Stimulated activated naive CD8-positive, alpha-beta T cell treated with anti-CD3 and anti-CD28 coated beads, Interleukin-15, Interleukin-2, amounts not matched to agents 100 U/mL and 50 U/mL, for 24 hours (primary cell): ENCODE measurements around the gene INAVA.

Experiments used
- ATAC-seq: fragments of 150-1000 bp; cut with Tn5 transposase; one replicate; pipeline ENCODE4 v1.10.0; 2021
- DNase-seq: peaks from one replicate; pipeline ENCODE4 v3.0.0; 2021

INAVA gene, protein sequence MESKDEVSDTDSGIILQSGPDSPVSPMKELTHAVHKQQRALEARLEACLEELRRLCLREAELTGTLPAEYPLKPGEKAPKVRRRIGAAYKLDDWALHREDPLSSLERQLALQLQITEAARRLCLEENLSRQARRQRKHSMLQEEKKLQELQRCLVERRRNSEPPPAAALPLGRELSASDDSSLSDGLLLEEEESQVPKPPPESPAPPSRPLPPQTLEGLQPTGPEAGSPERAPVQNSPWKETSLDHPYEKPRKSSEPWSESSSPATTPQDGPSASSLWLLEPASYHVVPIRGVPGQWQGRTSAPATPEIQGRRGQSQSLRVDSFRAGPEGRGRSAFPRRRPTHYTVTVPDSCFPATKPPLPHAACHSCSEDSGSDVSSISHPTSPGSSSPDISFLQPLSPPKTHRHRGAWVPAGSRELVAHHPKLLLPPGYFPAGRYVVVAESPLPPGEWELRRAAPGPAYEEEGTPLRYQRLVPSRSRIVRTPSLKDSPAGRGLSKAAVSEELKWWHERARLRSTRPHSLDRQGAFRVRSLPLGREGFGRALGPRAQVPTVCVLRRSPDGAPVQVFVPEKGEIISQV

GRCh38 chr1:200894712-200895442 is at the start of gene INAVA:
Gene INAVA (plus strand): TSS chr1:200894900. CDS start chr1:200898401, 3,501 bp downstream.
- no peak for ATAC-seq
- no peak for DNase-seq

- DNase-seq: no peak
- no peak for ATAC-seq
These were observed 49.3 kb upstream of the INAVA start for GRCh38 chr1:200845360-200845759.

DNA sequence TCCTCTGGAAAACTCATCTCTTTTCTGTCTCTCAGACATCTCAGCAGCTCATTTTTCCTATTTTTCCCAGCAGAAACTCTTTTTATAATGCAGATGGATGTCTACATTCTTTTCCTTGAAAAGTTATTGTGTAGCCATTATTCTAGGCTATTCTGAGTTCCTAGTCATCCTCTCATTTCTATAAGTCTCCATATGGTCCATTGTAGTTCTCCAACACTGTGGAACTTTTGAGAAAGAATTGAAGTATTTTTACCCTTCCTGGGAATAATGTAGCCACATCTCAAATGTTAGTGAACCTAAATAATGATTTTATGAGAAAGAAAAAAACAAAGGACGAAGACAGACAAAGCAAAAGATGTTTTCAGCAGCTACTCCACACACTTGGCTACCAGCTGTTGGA is 48.3 kb upstream of the INAVA start:
- ATAC-seq (no peak), DNase-seq (no peak)

- DNase-seq: no peak
- no peak for ATAC-seq
These were observed 45.3 kb upstream of the INAVA start for GRCh38 chr1:200849430-200849829.

GRCh38 chr1:200850554-200850953 is 44.1 kb upstream of the INAVA start:
- DNase-seq (no peak), ATAC-seq (no peak)

GRCh38 chr1:200856716-200857357 is 37.9 kb upstream of the INAVA start:
- ATAC-seq (peak; percentile 52), DNase-seq (no peak)

DNA sequence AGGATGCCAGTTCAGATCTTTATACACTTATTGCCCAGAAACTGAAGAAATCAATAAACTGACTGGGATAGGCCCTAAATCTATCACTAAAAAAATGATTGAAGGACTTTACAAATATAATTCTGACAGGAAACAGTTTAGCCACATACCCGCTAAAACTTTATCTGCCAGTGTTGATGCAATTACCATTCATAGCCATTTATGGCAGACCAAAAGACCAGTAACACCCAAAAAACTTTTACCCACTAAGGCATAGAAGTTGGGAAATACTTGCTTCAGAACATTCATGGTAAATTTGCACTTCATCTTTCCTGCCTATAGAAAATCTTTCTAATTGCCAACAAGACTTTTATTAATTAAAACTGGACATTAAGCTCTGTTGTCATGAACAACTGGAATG is 36.9 kb upstream of the INAVA start:
- ATAC-seq (no peak), DNase-seq (no peak)

DNA sequence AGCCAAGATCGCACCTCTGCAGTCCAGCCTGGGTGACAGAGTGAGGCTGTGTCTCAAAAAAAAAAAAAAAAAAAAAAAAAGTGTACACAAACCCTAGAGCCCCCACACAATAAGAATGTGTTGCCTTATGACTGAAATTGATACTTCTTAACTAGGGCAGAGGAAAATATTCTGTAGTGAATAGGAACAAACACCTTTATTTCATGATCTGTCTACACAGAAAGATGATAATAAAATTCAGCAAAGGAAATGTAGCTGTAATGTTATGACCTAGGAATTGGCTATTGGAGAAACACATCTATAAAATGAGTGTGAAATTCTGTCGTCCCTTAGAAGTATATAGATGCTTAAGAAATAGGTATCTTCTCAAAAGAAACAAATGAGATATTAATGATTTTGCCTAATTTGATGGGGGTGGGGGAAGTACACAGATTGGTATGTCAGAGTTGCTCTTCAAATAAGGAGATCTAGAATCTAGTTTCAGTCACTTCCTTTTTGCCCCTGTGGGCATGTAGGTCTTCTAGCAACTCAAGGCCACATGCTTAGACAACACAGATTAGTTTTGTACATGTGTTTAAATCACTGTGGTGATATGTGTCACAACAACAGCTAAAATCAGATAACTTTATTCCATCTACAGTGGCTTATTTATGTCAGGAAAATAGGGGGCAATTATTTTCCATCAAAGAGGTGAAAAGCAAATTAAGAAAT is 32.6 kb upstream of the INAVA start:
- DNase-seq: no peak
- ATAC-seq: peak; percentile 19

GRCh38 chr1:200862713-200863415 is 31.8 kb upstream of the INAVA start:
- DNase-seq: no peak

GRCh38 chr1:200866116-200866515 is 28.6 kb upstream of the INAVA start:
- ATAC-seq: no peak
- DNase-seq: no peak

More at GRCh38 chr1:200862713-200863415, 31.8 kb upstream of the INAVA start:
- ATAC-seq: no peak

DNA sequence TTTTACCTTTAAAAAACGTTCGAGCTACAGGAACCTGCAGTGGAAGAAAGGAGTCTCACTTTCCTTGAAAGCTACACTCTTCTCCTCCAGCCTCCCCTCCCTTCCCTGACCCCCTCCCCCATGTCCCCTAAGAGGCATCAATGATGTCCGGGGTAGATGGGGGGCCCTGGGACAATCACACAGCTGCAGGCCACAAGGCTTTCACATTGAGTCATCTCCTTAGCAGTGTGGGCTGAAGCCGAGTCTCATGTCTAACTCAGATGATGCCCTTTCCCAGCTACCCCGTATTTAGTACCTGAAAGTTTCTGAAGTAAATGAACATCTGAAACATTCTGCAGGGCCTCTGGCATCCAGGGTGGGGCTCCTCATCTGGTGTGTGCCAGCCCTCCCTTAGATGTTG is 28.2 kb upstream of the INAVA start:
- ATAC-seq: peak; percentile 93
- peak; percentile 73 for DNase-seq

DNA sequence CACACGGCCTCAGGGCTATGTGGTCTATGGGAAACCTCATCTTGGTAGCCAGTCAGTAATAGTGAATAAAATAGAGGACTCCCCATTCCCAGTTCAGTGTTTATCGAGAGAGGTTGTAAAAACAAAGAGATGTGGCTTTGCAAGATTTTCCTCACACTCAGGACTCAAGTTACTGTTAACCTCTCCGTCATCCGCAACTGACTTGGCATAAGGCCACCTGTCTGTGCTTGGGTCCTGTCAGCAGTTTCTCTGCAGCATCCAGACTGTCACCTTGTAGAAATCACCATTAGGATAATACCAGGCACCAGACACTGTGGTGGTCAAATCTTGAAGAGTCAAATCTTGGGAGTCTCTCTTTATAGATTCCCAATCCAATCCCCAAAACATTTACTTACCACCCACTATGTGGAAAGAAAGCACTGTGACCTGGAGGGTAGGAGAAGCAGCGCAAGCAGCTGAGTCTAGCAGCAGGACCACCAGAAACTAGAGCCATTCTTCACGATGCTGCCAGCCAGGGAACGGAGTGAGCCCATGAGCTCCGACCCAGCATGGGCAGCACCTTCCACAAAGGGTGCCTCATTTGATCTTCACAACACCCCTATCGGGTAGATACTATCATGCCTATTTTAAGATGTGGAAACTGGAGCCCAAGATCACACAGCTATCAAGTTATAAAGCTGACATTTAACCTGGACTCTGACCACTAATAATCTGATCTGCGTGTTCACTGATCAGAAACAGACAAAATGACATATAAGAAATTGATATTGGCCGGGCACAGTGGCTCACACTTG is 27.5 kb upstream of the INAVA start:
- DNase-seq (no peak), ATAC-seq (no peak)

DNA sequence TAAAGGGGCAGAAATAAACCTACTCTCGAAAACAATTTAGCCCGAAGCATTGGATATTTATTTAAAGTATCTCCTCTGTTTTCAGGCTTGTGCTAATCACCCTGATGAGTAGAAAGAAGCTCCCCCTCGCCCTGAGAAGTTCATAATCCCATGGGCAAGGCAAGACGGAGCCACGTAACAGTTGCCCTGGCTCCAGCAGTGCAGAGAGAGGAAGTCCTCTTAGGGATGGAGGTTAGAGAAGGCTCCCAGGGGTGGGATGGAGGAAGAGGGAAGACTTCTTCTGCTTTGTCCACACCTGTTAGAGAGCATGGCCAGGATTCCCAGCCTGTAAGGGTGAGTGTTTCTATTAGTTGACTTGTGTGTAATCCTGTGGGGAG is 25.3 kb upstream of the INAVA start:
- no peak for DNase-seq
- no peak for ATAC-seq

DNA sequence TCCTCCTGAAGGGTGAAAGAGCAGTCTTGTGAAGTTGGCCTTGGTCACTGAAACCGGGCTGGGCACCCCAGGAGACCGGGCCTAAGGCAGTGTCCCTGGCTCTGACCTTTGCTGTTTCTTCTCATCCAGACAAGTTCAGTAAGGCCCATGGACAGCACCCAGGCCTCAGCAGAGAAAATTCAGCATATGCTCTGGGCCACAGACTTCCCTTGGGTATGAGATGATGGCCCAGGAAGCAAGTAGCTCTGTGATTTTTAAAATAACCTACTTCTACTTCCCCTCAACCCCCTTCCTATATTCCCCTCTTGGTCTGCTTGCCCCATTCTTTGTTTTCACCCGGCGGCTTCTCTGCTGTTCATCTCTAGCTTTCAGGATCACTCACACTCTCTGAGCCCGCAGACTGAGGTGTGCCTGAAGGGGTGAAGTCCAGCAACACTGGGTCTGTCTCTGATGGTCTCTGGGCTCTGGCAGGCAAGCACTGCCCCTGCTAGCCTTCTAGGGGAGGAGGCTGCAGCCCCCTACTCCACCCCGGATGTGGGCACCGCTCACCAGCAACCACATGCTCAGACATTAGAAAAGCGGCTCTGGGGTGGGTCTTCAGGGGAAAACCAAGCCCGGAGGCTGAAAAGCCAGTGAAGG is 24.8 kb upstream of the INAVA start:
- ATAC-seq (peak; percentile 33), DNase-seq (no peak)

- no peak for ATAC-seq
- DNase-seq: no peak
These were observed 22.1 kb upstream of the INAVA start, which contains the start of gene GPR25 for GRCh38 chr1:200872446-200873115. Gene GPR25 (plus strand): TSS chr1:200872981. CDS start chr1:200873038, 57 bp downstream.

DNA sequence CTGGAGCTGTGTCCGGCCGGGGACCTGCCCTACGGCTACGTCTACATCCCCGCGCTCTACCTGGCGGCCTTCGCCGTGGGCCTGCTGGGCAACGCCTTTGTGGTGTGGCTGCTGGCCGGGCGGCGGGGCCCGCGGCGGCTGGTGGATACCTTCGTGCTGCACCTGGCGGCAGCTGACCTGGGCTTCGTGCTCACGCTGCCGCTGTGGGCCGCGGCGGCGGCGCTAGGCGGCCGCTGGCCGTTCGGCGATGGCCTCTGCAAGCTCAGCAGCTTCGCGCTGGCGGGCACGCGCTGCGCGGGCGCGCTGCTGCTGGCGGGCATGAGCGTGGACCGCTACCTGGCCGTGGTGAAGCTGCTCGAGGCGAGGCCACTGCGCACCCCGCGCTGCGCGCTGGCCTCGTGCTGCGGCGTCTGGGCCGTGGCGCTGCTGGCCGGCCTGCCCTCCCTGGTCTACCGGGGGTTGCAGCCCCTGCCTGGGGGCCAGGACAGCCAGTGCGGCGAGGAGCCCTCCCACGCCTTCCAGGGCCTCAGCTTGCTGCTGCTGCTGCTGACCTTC is 21.5 kb upstream of the INAVA start:
- ATAC-seq (no peak), DNase-seq (no peak)

DNA sequence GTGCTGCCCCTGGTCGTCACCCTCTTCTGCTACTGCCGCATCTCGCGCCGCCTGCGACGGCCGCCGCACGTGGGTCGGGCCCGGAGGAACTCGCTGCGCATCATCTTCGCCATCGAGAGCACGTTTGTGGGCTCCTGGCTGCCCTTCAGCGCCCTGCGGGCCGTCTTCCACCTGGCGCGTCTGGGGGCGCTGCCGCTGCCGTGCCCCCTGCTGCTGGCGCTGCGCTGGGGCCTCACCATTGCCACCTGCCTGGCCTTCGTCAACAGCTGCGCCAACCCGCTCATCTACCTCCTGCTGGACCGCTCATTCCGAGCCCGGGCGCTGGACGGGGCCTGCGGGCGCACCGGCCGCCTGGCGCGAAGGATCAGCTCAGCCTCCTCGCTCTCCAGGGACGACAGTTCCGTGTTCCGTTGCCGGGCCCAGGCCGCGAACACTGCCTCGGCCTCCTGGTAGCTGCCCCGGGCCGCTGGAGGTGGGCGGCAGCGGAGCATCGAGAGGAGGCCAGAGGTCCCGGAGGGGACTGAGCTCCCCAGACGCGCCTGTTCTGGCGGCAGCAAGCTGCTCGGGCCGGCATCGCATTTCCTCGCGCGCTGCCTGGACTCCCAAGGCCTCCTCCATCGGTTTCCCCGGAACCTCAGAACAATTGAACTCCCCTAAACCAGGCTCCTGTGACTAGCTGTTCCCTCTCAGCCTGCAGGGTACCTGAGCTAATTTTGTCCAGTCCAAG is 20.9 kb upstream of the INAVA start:
- no peak for DNase-seq
- ATAC-seq: no peak

- DNase-seq (no peak), ATAC-seq (no peak)
These were observed 20.0 kb upstream of the INAVA start for GRCh38 chr1:200874694-200875093.
